HG02938 (cell line): ENCODE data around the gene SLK.

Experiments used
- ATAC-seq: cut with Tn5 transposase; IDR thresholded peaks from one replicate; pipeline ENCODE4 v1.9.1; 2021; ENCODE audit warnings: mild to moderate bottlenecking, moderate library complexity; ENCODE audit not compliant: unreplicated experiment

The SLK gene

DNA sequence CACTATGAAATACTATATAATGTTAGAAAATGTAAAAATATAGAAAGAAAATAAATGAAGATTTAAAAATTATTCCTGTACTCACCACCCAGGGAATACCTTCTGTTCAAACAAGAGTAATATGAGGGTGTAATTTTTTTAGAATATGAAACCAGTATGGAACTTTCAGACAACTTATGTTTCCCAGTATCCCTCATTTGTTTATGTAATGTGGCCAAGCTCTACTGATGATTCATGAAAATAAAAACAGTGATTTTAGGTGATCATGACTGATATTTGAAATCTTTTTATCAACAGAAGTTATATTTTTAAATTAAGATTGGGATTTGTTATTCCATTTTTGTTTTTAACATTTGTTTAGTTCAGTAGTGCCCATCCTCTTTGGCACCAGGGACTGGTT lies 18.8 kb downstream of the SLK start:
- no peak for ATAC-seq

DNA sequence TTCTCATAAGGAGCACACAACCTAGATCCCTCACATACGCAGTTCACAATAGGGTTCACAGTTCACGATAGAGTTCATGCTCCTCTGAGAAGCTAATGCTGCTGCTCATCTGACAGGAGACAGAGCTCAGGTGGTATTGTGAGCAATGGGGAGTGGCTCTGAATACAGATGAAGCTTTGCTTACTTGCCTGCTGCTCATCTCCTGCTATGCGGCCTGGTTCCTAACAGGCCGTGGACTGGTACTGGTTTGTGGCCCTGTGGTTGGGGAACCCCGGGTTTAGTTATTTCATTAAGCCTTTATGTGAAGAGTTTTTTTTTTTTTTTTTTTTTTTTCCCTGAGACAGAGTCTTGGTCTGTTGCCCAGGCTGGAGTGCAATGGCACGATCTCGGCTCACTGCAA lies 19.4 kb downstream of the SLK start:
- no peak for ATAC-seq

- ATAC-seq, result no peak
Measured at GRCh38 chr10:103990121-103990520, 23.2 kb downstream of the SLK start.

DNA sequence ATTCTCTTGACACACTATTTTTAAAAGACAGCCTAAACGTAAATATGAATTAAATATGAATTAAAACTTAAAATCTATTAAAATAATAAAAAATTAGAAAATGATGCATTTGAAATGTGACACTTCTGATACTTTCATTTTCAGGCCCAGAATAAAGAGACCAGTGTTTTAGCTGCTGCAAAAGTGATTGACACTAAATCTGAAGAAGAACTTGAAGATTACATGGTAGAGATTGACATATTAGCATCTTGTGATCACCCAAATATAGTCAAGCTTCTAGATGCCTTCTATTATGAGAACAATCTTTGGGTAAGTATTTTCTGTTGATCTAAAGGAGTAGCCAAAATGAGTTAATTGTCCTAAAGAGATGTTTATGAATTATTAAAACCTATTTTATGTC lies 23.6 kb downstream of the SLK start:
- ATAC-seq, result no peak

DNA sequence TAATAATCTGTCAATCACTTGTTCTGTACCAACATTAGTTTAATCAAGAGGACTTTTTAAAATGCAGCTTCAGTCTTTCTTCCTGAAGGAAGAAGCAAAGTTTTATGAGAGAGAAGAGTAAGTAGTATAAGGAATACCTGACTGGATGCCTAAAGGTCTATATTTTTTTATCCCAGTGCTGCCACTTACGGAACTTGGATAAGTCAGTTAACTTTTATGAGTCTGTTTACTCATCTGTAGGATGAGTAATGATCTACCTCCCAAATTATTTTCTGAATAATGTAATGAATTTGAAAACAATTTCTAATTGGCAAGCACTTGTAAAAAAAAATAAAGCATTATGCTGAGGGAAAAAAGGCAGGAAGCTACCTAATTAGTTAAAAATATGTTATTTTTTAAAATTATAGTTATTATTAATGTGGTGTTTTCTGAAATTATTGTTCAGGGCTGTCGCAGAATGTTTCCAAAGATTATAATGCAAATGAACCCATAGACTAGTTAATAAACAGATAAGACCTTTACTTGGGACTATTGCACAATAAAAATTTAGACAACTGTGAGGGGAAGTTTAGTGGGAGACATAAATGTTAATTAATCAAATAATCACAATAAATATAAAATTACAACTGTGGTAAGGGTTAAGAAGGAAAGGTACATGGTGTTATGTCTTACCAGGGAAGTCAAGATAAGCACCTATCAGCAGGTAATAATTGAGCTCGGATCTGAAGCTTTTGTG lies 24.6 kb downstream of the SLK start:
- ATAC-seq, result no peak

GRCh38 chr10:103995134-103995533 lies 28.2 kb downstream of the SLK start:
- ATAC-seq, result no peak

DNA sequence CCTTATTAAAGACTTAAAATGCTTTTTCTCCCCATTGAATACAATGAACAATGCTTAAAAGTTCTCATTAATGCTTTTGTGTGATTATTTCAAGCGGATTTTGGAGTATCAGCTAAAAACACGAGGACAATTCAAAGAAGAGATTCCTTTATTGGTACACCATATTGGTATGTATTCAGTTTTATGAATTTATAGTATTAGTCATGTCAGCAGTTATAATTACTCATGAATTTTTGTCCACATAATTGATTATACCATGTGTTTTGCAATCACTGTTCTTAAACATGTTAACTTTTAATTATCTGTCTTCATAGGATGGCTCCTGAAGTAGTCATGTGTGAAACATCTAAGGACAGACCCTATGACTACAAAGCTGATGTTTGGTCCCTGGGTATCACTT lies 31.9 kb downstream of the SLK start:
- ATAC-seq, result no peak

- ATAC-seq, result no peak
Measured at GRCh38 chr10:104002911-104003310, 36.0 kb downstream of the SLK start.

GRCh38 chr10:104005172-104005863 lies 38.4 kb downstream of the SLK start:
- ATAC-seq, result no peak

DNA sequence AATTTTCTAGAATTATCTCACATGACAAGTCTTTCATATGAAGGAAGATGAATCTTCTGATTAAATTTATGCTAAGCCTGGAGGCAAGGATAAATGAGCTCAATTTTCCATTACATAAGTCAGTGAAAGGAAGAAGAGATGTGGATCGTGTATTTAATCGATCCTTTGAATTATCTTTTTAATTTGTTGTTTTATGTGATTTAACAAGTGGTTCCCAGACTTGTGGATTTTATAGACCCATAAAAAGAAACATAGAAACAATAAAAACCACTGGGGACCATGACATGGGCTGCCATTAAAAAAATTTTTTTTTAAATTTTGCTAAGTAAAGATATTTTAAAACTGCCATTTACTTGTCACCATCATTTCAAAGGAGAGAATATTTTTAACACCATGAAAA lies 45.0 kb downstream of the SLK start:
- ATAC-seq, result no peak

DNA sequence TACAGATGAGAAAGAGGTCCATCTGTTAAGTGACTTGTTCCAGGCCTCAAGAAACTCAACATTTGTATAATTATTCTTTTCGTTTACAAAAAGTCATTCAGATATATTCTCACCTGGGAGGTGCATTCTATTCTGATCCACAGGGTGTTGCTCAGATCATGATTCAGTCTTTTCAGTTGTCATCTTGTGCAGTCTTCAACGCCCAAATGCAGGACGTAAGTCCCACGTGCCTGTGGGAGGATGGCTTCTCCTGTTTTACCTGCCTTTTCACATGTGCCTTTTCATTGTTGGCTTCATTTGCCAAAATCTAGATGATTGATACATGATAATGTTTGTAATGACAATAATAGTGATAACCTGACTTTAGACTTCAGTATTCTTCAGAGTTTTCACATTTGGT lies 46.5 kb downstream of the SLK start:
- no peak for ATAC-seq

GRCh38 chr10:104014176-104014575 lies 47.2 kb downstream of the SLK start:
- ATAC-seq, result no peak

GRCh38 chr10:104016661-104017060 lies 49.7 kb downstream of the SLK start:
- no peak for ATAC-seq

DNA sequence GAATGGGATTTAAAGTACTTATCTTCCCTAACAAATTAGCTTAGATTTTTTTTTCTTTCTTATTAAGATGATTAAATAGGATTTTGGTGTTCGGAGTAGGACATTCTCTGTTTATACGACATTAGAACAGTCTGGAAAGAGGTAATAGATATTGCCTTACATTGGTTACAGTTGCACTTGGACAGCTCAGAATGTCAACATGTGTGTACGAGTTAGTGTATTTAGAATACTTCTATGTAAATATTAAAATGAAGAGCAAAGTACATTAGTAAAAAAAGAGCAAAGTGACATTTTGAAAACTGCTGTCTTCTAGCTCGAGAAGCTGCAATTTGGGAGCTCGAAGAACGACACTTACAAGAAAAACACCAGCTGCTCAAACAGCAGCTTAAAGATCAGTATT lies 51.5 kb downstream of the SLK start:
- no peak for ATAC-seq

DNA sequence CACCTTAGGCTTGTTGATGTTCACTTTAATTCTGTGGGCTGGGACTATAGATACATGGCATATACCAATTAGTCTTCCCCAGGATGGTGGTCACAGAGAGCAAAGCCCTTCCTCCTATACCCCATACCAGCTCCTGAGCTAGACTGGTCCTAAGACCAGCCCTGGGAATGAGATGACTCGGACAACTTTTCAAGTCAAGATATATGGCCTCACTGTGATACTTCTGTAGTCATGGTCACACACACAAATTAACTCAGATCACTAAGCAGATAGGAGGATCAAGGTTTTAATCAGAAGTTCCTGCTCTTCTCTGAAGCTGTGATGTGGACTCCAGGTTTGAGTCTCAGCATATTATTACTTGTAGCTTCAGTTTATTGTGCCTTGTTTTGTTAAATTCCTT lies 53.1 kb downstream of the SLK start:
- no peak for ATAC-seq

GRCh38 chr10:104021246-104021645 lies 54.3 kb downstream of the SLK start:
- ATAC-seq, result no peak

- ATAC-seq, result no peak
Measured at GRCh38 chr10:104022026-104022425, 55.1 kb downstream of the SLK start.

GRCh38 chr10:104025524-104025923 lies 58.6 kb downstream of the SLK start:
- no peak for ATAC-seq

- no peak for ATAC-seq
Measured at GRCh38 chr10:104026762-104027161, 59.8 kb downstream of the SLK start.

DNA sequence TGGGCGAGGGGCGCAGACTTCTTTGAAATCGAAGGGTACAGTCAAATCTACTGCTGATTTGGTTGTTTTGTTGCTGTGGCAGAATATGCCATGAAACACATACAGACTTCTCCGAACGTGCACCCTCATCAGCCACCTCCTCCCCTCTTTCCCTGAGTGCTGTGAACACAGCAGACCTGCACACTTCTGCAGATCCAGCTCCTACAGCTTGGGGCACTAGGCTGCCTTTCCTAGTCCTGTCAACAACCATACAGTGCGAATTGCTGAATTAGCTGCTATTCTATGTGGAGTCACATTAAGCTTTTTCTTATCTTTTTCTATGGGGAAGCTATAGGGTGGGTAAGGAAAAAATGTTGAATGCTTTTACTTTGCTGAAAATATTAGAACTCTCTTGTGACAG lies 61.2 kb downstream of the SLK start:
- no peak for ATAC-seq

GRCh38 chr10:104028823-104029520 lies 62.0 kb downstream of the SLK start:
- ATAC-seq, result no peak

- no peak for ATAC-seq
Measured at GRCh38 chr10:104029521-104029860, 62.6 kb downstream of the SLK start.
